ENCODE results near the gene ZBTB7C.

GRCh38 chr18:48228841-48229240 lies 180.3 kb downstream of the ZBTB7C start:
- TF ChIP-seq ZNF629 (tag by site-specific recombination; IDR thresholded peaks at IDR 0.05) (no peak), CTCF (tag by site-specific recombination; IDR thresholded peaks at IDR 0.05) (no peak), ZNF423 (tag by site-specific recombination; IDR thresholded peaks at IDR 0.05) (no peak), REST (tag by site-specific recombination; IDR thresholded peaks at IDR 0.05) (no peak), ZNF121 (tag by site-specific recombination; IDR thresholded peaks at IDR 0.05) (no peak), ZNF214 (tag by site-specific recombination; IDR thresholded peaks at IDR 0.05; ENCODE audit: borderline replicate concordance) (no peak), YY1 (tag by site-specific recombination; IDR thresholded peaks at IDR 0.05) (no peak), SALL2 (tag by site-specific recombination; IDR thresholded peaks at IDR 0.05; ENCODE audit: borderline replicate concordance) (no peak), BCL11B (tag by site-specific recombination; IDR thresholded peaks at IDR 0.05; ENCODE audit: low read depth) (no peak), ZNF785 (tag by site-specific recombination; IDR thresholded peaks at IDR 0.05) (no peak), ZNF18 (tag by site-specific recombination; IDR thresholded peaks at IDR 0.05) (no peak), ZNF24 (tag by site-specific recombination; IDR thresholded peaks at IDR 0.05) (no peak)
